OCI-LY3 (cell line): ENCODE results near the gene VAC14.
"Not testable (repeated sequence)": the region's sequence is repeated elsewhere in the genome, so short reads cannot be mapped to it uniquely, and the experiment has no call there.

ENCODE experiments used
- H2AFZ ChIP-seq: fragments of 200-600, 300-600 bp; shearing (Covaris generic); 2 replicates; pipeline ENCODE4 v1.6.0; 2014; ENCODE audit warnings: antibody characterized with exemption, low read depth, low read length
- H3K27ac ChIP-seq: fragments of 200-600, 300-600 bp; sonication (generic); 2 replicates; pipeline ENCODE4 v1.5.1; 2014; ENCODE audit warnings: mild to moderate bottlenecking, low read length, moderate library complexity, mixed read lengths
- H3K27me3 ChIP-seq: fragments of 200-600, 300-600 bp; sonication (generic); 2 replicates; pipeline ENCODE4 v1.6.1; 2014; ENCODE audit warnings: low read depth, low read length, mixed read lengths
- H3K36me3 ChIP-seq: fragments of 200-600, 300-600 bp; sonication (generic); replicated peaks from 2 replicates; pipeline ENCODE3; 2014; ENCODE audit warnings: low read depth, low read length, mixed read lengths
- H3K4me1 ChIP-seq: fragments of 300-600, 200-600 bp; sonication (generic); 2 replicates; pipeline ENCODE4 v1.6.1; 2014; ENCODE audit warnings: low read length, mixed read lengths
- H3K4me2 ChIP-seq: fragments of 200-600, 300-600 bp; sonication (generic); 2 replicates; pipeline ENCODE4 v1.6.1; 2014; ENCODE audit warnings: low read length, mixed read lengths
- H3K4me3 ChIP-seq: fragments of 300-600, 200-600 bp; sonication (generic); 2 replicates; pipeline ENCODE4 v1.5.1; 2014; ENCODE audit warnings: antibody characterized with exemption, mild to moderate bottlenecking, low read length, moderate library complexity
- H3K79me2 ChIP-seq: fragments of 300-600, 200-600 bp; shearing (Covaris generic); 2 replicates; pipeline ENCODE4 v1.6.1; 2014; ENCODE audit warnings: mild to moderate bottlenecking, low read length, mixed read lengths
- H3K9ac ChIP-seq: fragments of 300-600, 200-600 bp; shearing (Covaris generic); 2 replicates; pipeline ENCODE4 v1.6.0; 2014; ENCODE audit warnings: mild to moderate bottlenecking, low read length, moderate library complexity
- H3K9me3 ChIP-seq: fragments of 200-600, 300-600 bp; shearing (Covaris generic); 2 replicates; pipeline ENCODE4 v1.6.1; 2014; ENCODE audit warnings: low read length, mixed read lengths; ENCODE audit not compliant: insufficient read depth
- H4K20me1 ChIP-seq: fragments of 200-600, 300-600 bp; sonication (generic); 2 replicates; pipeline ENCODE4 v1.6.1; 2016; ENCODE audit warnings: low read length, mixed read lengths; ENCODE audit not compliant: insufficient read depth
- CTCF ChIP-seq: fragments of 200-600, 300-600 bp; sonication (generic); IDR thresholded peaks from 2 replicates; pipeline ENCODE4 v1.5.1; 2014; ENCODE audit warnings: antibody characterized with exemption, low read length, low read depth
- EZH2phosphoT487 ChIP-seq: fragments of 200-600 bp; shearing (Covaris generic); IDR thresholded peaks from 2 replicates; pipeline ENCODE4 v1.6.1; 2018; ENCODE audit warnings: antibody characterized with exemption, mixed run types, low read depth

VAC14 gene

GRCh38 chr16:70744366-70744765, 56.6 kb downstream of the VAC14 start:
- H3K79me2 ChIP-seq: no peaks in the 10 kb centered on the region
- H3K27ac ChIP-seq: no peak overlapping the region
- H3K4me1 ChIP-seq: no peaks in the 10 kb centered on the region
- H3K4me3 ChIP-seq: no peak overlapping the region
- no peak overlapping the region for H2AFZ ChIP-seq
- no peaks in the 10 kb centered on the region for H4K20me1 ChIP-seq
- TF ChIP-seq CTCF: no peak
- TF ChIP-seq EZH2phosphoT487: no peak
- H3K4me2 ChIP-seq: no peak overlapping the region
- no peaks in the 10 kb centered on the region for H3K36me3 ChIP-seq
- no peaks in the 10 kb centered on the region for H3K9me3 ChIP-seq
- no peaks in the 10 kb centered on the region for H3K27me3 ChIP-seq
- H3K9ac ChIP-seq: no peak overlapping the region

- H3K36me3 ChIP-seq: no peaks in the 10 kb centered on the region
- no peaks in the 10 kb centered on the region for H3K79me2 ChIP-seq
Observed at GRCh38 chr16:70743791-70744190, 57.2 kb downstream of the VAC14 start.

GRCh38 chr16:70742967-70743366, 58.0 kb downstream of the VAC14 start:
- H3K4me1 ChIP-seq: peaks cover 12% of the 10 kb centered on the region
- H3K9me3 ChIP-seq, H3K4me2 ChIP-seq, H3K79me2 ChIP-seq, H3K9ac ChIP-seq, H3K27me3 ChIP-seq, H2AFZ ChIP-seq, H3K4me3 ChIP-seq, H3K27ac ChIP-seq, H4K20me1 ChIP-seq, H3K36me3 ChIP-seq: not testable (repeated sequence)

More at GRCh38 chr16:70743791-70744190, 57.2 kb downstream of the VAC14 start:
- no peaks in the 10 kb centered on the region for H3K9me3 ChIP-seq
- H3K4me3 ChIP-seq: no peak overlapping the region
- no peak for TF ChIP-seq CTCF
- TF ChIP-seq EZH2phosphoT487: no peak
- no peak overlapping the region for H3K27ac ChIP-seq
- no peak overlapping the region for H3K9ac ChIP-seq
- H3K27me3 ChIP-seq: no peaks in the 10 kb centered on the region
- H3K4me1 ChIP-seq: peaks cover 4% of the 10 kb centered on the region
- no peaks in the 10 kb centered on the region for H4K20me1 ChIP-seq
- no peak overlapping the region for H2AFZ ChIP-seq
- no peak overlapping the region for H3K4me2 ChIP-seq

- TF ChIP-seq CTCF (no peak), EZH2phosphoT487 (no peak)
- H3K27ac ChIP-seq: no peak overlapping the region
- no peaks in the 10 kb centered on the region for H4K20me1 ChIP-seq
- no peaks in the 10 kb centered on the region for H3K9me3 ChIP-seq
- peaks cover 24% of the 10 kb centered on the region for H3K4me1 ChIP-seq
- H3K9ac ChIP-seq: no peak overlapping the region
- H3K27me3 ChIP-seq: no peaks in the 10 kb centered on the region
- no peak overlapping the region for H3K4me2 ChIP-seq
- H2AFZ ChIP-seq: no peak overlapping the region
- H3K4me3 ChIP-seq: no peak overlapping the region
- H3K79me2 ChIP-seq: no peaks in the 10 kb centered on the region
- H3K36me3 ChIP-seq: no peaks in the 10 kb centered on the region
Observed at GRCh38 chr16:70741783-70742125, 59.2 kb downstream of the VAC14 start.
